ENCODE results near the gene CFAP251. TPM values are rescaled to one million over a fixed set of nuclear protein-coding genes. Genes with fewer than 3 reads are reported as not detected.

Gene CFAP251
- total RNA-seq, 1 donor from 2014 or later, result 0.92 TPM

DNA sequence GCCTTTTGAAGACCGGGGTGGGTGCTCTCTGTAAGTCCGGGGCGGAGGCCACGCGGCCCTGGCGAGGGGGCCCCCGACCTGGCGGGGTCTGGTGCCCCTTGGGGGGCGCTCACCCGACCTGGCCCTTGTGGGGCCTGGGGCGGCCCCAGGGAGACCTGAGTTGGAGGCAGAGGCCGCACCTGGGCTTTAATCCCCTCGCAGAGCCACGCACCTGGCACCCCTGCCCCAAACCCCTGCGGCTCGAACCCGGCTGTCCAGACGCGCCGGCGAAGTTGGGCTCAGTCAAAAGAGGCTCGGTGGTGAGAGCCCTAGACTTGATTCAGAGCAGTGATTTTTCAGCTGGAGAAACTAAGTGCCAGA is 267 bp downstream of the CFAP251 start:
- peaks cover 32% of the 10 kb centered on the region for H3K4me1 Mint-ChIP-seq
- Histone ChIP-seq H3K9me3 (ENCODE audit: low read depth) (no peaks in the 10 kb centered on the region), H3K9ac (no peak overlapping the region), H3F3A (ENCODE audit: low read depth) (peaks cover 38% of the 10 kb centered on the region), H3K27ac (no peak overlapping the region), H4K20me1 (ENCODE audit: low read depth) (peaks cover 18% of the 10 kb centered on the region), H3K4me3 (peak overlapping the region; percentile 48), H3K79me2 (ENCODE audit: low read depth) (no peaks in the 10 kb centered on the region), H3K27me3 (no peaks in the 10 kb centered on the region), H3K4me2 (peak overlapping the region; percentile 79), H3K4me1 (peaks cover 22% of the 10 kb centered on the region), H2AFZ (replicated peaks) (no peak overlapping the region), H3K36me3 (no peaks in the 10 kb centered on the region)
- H3K27ac Mint-ChIP-seq, result no peak overlapping the region
- DNase-seq (ENCODE audit: low spot score), result peak; percentile 16
- H3K9me3 Mint-ChIP-seq, result no peaks in the 10 kb centered on the region
- H3K27me3 Mint-ChIP-seq (ENCODE audit: insufficient read depth, low read depth), result peaks cover 2% of the 10 kb centered on the region
- peak overlapping the region; percentile 60 for H3K4me3 Mint-ChIP-seq
- TF ChIP-seq EZH2phosphoT487 (IDR thresholded peaks at IDR 0.05) (no peak), EZH2 (IDR thresholded peaks at IDR 0.05) (no peak)
- TF ChIP-seq, protein P1, sequence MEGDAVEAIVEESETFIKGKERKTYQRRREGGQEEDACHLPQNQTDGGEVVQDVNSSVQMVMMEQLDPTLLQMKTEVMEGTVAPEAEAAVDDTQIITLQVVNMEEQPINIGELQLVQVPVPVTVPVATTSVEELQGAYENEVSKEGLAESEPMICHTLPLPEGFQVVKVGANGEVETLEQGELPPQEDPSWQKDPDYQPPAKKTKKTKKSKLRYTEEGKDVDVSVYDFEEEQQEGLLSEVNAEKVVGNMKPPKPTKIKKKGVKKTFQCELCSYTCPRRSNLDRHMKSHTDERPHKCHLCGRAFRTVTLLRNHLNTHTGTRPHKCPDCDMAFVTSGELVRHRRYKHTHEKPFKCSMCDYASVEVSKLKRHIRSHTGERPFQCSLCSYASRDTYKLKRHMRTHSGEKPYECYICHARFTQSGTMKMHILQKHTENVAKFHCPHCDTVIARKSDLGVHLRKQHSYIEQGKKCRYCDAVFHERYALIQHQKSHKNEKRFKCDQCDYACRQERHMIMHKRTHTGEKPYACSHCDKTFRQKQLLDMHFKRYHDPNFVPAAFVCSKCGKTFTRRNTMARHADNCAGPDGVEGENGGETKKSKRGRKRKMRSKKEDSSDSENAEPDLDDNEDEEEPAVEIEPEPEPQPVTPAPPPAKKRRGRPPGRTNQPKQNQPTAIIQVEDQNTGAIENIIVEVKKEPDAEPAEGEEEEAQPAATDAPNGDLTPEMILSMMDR (IDR thresholded peaks at IDR 0.05), result no peak
- H3K36me3 Mint-ChIP-seq, result peaks cover 6% of the 10 kb centered on the region

DNA sequence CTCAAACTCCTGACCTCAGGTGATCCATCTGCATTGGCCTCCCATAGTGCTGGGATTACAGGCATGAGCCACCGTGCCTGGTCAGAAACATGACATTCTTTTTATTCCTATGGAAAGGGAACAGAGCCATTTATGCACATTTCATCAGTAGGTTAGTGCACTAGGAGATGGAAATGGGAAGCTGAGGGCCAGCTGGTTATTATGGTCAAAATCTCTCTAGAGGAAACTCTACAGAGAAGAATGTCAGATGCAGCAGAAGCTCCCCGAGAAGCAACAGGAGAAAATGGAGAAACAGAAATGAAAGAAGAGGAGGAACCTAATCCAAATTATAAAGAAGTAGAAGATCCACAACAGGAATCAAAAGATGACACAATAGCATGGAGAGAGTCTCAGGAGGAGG is 2.7 kb downstream of the CFAP251 start:
- H3K4me1 ChIP-seq, result peaks cover 19% of the 10 kb centered on the region
- peaks cover 2% of the 10 kb centered on the region for H3K27me3 Mint-ChIP-seq (ENCODE audit: insufficient read depth, low read depth)
- no peak overlapping the region for H3K4me2 ChIP-seq
- H3K36me3 ChIP-seq, result no peaks in the 10 kb centered on the region
- H3K79me2 ChIP-seq (ENCODE audit: low read depth), result no peaks in the 10 kb centered on the region
- H3K36me3 Mint-ChIP-seq, result peaks cover 6% of the 10 kb centered on the region
- peaks cover 6% of the 10 kb centered on the region for H4K20me1 ChIP-seq (ENCODE audit: low read depth)
- H3K4me3 Mint-ChIP-seq, result no peak overlapping the region
- H3K4me1 Mint-ChIP-seq, result peaks cover 39% of the 10 kb centered on the region
- no peak overlapping the region for H2AFZ ChIP-seq (replicated peaks)
- no peak for DNase-seq (ENCODE audit: low spot score)
- no peaks in the 10 kb centered on the region for H3K27me3 ChIP-seq
- H3K9me3 ChIP-seq (ENCODE audit: low read depth), result no peaks in the 10 kb centered on the region
- TF ChIP-seq, protein P1 (IDR thresholded peaks at IDR 0.05), result no peak
- no peak for TF ChIP-seq EZH2 (IDR thresholded peaks at IDR 0.05)
- TF ChIP-seq EZH2phosphoT487 (IDR thresholded peaks at IDR 0.05), result no peak
- no peak overlapping the region for H3K27ac Mint-ChIP-seq
- H3K4me3 ChIP-seq, result no peak overlapping the region
- H3K9me3 Mint-ChIP-seq, result no peaks in the 10 kb centered on the region
- peaks cover 34% of the 10 kb centered on the region for H3F3A ChIP-seq (ENCODE audit: low read depth)
- no peak overlapping the region for H3K27ac ChIP-seq
- no peak overlapping the region for H3K9ac ChIP-seq

DNA sequence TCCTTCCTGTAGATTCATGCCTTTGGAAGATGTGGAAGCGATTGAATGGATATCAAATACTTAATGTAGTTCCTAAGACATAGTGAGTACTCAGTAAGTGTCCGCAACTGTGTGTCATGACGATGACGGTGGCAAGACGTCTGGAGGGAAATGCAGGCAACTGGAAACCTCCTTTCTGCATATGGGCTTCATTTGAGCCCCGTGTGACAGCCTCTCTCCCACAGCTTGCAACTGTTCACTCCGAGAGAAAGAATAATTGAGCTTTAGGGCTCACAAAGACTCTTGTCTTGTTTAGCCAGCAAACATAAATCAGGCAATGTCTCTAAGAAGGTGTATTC is 6.9 kb downstream of the CFAP251 start:
- DNase-seq (ENCODE audit: low spot score), result no peak
- H3K4me2 ChIP-seq, result no peak overlapping the region
- H3K9me3 Mint-ChIP-seq, result no peaks in the 10 kb centered on the region
- H3K4me3 Mint-ChIP-seq, result peak overlapping the region; percentile 35
- no peaks in the 10 kb centered on the region for H3K79me2 ChIP-seq (ENCODE audit: low read depth)
- H2AFZ ChIP-seq (replicated peaks), result no peak overlapping the region
- no peaks in the 10 kb centered on the region for H3K27me3 ChIP-seq
- no peak for TF ChIP-seq EZH2phosphoT487 (IDR thresholded peaks at IDR 0.05)
- no peak for TF ChIP-seq EZH2 (IDR thresholded peaks at IDR 0.05)
- TF ChIP-seq, protein P1 (IDR thresholded peaks at IDR 0.05), result no peak
- no peaks in the 10 kb centered on the region for H3K27me3 Mint-ChIP-seq (ENCODE audit: insufficient read depth, low read depth)
- no peaks in the 10 kb centered on the region for H3K36me3 ChIP-seq
- no peaks in the 10 kb centered on the region for H3K9me3 ChIP-seq (ENCODE audit: low read depth)
- H3F3A ChIP-seq (ENCODE audit: low read depth), result peaks cover 12% of the 10 kb centered on the region
- no peak overlapping the region for H3K27ac Mint-ChIP-seq
- H3K4me3 ChIP-seq, result no peak overlapping the region
- peak overlapping the region; percentile 9 for H3K9ac ChIP-seq
- H3K36me3 Mint-ChIP-seq, result no peaks in the 10 kb centered on the region
- H3K4me1 Mint-ChIP-seq, result peaks cover 17% of the 10 kb centered on the region
- H3K27ac ChIP-seq, result no peak overlapping the region
- no peaks in the 10 kb centered on the region for H4K20me1 ChIP-seq (ENCODE audit: low read depth)
- H3K4me1 ChIP-seq, result peaks cover 7% of the 10 kb centered on the region
